ENCODE data around the gene PCDHGA6. TPM values are rescaled to one million over a fixed set of nuclear protein-coding genes. Genes with fewer than 3 reads are reported as not detected.

Gene PCDHGA6
- total and polyA plus RNA-seq, 2 donors (not counting 1 experiment from before 2014, with no cell fraction given) = 0.78 to 2.5 TPM

DNA sequence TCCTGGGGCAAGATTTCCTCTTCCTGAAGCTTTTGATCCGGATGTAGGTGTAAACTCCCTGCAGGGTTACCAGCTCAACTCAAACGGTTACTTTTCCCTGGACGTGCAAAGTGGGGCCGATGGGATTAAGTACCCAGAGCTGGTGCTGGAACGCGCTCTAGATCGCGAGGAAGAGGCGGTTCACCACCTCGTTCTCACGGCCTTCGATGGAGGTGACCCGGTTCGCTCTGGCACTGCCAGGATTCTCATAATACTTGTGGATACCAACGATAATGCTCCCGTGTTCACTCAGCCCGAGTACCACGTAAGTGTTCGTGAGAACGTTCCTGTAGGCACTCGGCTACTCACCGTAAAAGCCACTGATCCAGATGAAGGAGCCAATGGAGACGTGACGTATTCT, 18.1 kb upstream of the PCDHGA6 start:
- Histone ChIP-seq H3K36me3 (replicated peaks in 1 of 2; ENCODE audit: control extremely low read depth in 1 of 2, control insufficient read depth in 1 of 2, extremely low read depth in 1 of 2, insufficient read depth in 2 of 2, low read length in 1 of 2) (no peaks in the 10 kb centered on the region), H3K27me3 (replicated peaks in 1 of 4; ENCODE audit: control extremely low read depth in 1 of 4, control insufficient read depth in 3 of 4, insufficient read depth in 4 of 4, low read length in 3 of 4) (peaks cover 0 to 58% (median 33%) of the 10 kb centered on the region in 4 experiments), H3K9ac (ENCODE audit: low read length) (no peak overlapping the region), H3K4me1 (ENCODE audit: control insufficient read depth in 2 of 2, insufficient read depth in 2 of 2, low read length in 2 of 2) (no peaks in the 10 kb centered on the region), H3K4me2 (replicated peaks; ENCODE audit: low read depth, low read length, poor library complexity, severe bottlenecking) (no peak overlapping the region), H2AFZ (ENCODE audit: insufficient read depth, low read depth, low read length, poor library complexity, severe bottlenecking) (no peak overlapping the region), H3K9me3 (ENCODE audit: control extremely low read depth in 1 of 3, control insufficient read depth in 2 of 3, insufficient read depth in 1 of 3, low read length in 2 of 3) (peaks cover under 1 to 49% (median 29%) of the 10 kb centered on the region in 3 donors), H3K4me3 (ENCODE audit: control extremely low read depth in 1 of 5, extremely low read depth in 1 of 5, insufficient read depth in 1 of 5, low read depth in 2 of 5, low read length in 4 of 5) (no peak overlapping the region), H4K20me1 (ENCODE audit: control insufficient read depth, insufficient read depth, low read length, poor library complexity, severe bottlenecking) (no peaks in the 10 kb centered on the region), H3K79me2 (ENCODE audit: control insufficient read depth, insufficient read depth, low read length) (no peaks in the 10 kb centered on the region), H3K27ac (ENCODE audit: low read length in 2 of 2) (no peak overlapping the region)
- ChIA-PET POLR2A (no interaction called here), CTCF (interaction anchor here (1.1 to 1.6 kb wide), 2 partner anchors 202 to 210 kb away, joined by 3 to 4 read pairs; no protein-coding TSS in a partner anchor)
- TF ChIP-seq, protein P1, sequence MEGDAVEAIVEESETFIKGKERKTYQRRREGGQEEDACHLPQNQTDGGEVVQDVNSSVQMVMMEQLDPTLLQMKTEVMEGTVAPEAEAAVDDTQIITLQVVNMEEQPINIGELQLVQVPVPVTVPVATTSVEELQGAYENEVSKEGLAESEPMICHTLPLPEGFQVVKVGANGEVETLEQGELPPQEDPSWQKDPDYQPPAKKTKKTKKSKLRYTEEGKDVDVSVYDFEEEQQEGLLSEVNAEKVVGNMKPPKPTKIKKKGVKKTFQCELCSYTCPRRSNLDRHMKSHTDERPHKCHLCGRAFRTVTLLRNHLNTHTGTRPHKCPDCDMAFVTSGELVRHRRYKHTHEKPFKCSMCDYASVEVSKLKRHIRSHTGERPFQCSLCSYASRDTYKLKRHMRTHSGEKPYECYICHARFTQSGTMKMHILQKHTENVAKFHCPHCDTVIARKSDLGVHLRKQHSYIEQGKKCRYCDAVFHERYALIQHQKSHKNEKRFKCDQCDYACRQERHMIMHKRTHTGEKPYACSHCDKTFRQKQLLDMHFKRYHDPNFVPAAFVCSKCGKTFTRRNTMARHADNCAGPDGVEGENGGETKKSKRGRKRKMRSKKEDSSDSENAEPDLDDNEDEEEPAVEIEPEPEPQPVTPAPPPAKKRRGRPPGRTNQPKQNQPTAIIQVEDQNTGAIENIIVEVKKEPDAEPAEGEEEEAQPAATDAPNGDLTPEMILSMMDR (IDR thresholded peaks at IDR 0.05) = no peak
- TF ChIP-seq EZH2 (IDR thresholded peaks at IDR 0.05; ENCODE audit: borderline replicate concordance, insufficient read depth, low read depth, low read length, poor library complexity, severe bottlenecking) = no peak
- H3K27me3 Mint-ChIP-seq = peaks cover 55% of the 10 kb centered on the region
- H3K9me3 Mint-ChIP-seq (ENCODE audit: insufficient read depth) = peaks cover 12% of the 10 kb centered on the region
- H3K4me3 Mint-ChIP-seq = no peak overlapping the region
- 63% methylated on average over 24 of the region's 24 CpGs for WGBS (ENCODE audit: insufficient coverage)
- intact Hi-C loops (cut with micrococcal nuclease) = no loop called here
- DNase-seq (no peak), ATAC-seq (ENCODE audit: low read depth) (no peak)
- no peak overlapping the region for H3K27ac Mint-ChIP-seq
- H3K4me1 Mint-ChIP-seq = peaks cover 2% of the 10 kb centered on the region

DNA sequence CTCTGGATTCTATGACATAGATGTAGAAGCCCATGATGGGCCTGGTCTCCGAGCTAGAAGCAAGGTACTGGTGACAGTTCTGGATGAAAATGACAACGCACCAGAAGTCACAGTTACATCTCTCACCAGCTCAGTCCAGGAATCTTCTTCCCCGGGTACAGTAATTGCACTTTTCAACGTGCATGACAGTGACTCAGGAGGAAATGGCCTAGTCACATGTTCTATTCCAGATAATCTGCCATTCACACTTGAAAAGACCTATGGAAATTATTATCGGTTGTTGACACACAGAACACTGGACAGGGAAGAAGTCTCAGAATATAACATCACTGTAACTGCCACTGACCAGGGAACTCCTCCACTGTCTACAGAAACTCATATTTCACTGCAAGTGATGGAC, 17.6 kb upstream of the PCDHGA6 start:
- Mint-ChIP-seq H3K4me1 (peaks cover 2% of the 10 kb centered on the region), H3K27ac (no peak overlapping the region), H3K4me3 (no peak overlapping the region), H3K9me3 (ENCODE audit: insufficient read depth) (peaks cover 9% of the 10 kb centered on the region), H3K27me3 (peaks cover 55% of the 10 kb centered on the region)
- Histone ChIP-seq H3K9me3 (ENCODE audit: control extremely low read depth in 1 of 3, control insufficient read depth in 2 of 3, insufficient read depth in 1 of 3, low read length in 2 of 3) (peaks cover 4 to 49% (median 30%) of the 10 kb centered on the region in 3 donors), H2AFZ (ENCODE audit: insufficient read depth, low read depth, low read length, poor library complexity, severe bottlenecking) (no peak overlapping the region), H3K9ac (ENCODE audit: low read length) (no peak overlapping the region), H4K20me1 (ENCODE audit: control insufficient read depth, insufficient read depth, low read length, poor library complexity, severe bottlenecking) (no peaks in the 10 kb centered on the region), H3K36me3 (replicated peaks in 1 of 2; ENCODE audit: control extremely low read depth in 1 of 2, control insufficient read depth in 1 of 2, extremely low read depth in 1 of 2, insufficient read depth in 2 of 2, low read length in 1 of 2) (no peaks in the 10 kb centered on the region), H3K27ac (ENCODE audit: low read length in 2 of 2) (no peak overlapping the region), H3K27me3 (replicated peaks in 1 of 4; ENCODE audit: control extremely low read depth in 1 of 4, control insufficient read depth in 3 of 4, insufficient read depth in 4 of 4, low read length in 3 of 4) (peaks cover 0 to 58% (median 32%) of the 10 kb centered on the region in 4 experiments), H3K79me2 (ENCODE audit: control insufficient read depth, insufficient read depth, low read length) (no peaks in the 10 kb centered on the region), H3K4me3 (ENCODE audit: control extremely low read depth in 1 of 5, extremely low read depth in 1 of 5, insufficient read depth in 1 of 5, low read depth in 2 of 5, low read length in 4 of 5) (no peak overlapping the region), H3K4me2 (replicated peaks; ENCODE audit: low read depth, low read length, poor library complexity, severe bottlenecking) (no peak overlapping the region), H3K4me1 (ENCODE audit: control insufficient read depth in 2 of 2, insufficient read depth in 2 of 2, low read length in 2 of 2) (no peaks in the 10 kb centered on the region)
- ChIA-PET CTCF (interaction anchor here (1.6 kb wide), 1 partner anchor 201 kb away, joined by 4 read pairs; no protein-coding TSS in a partner anchor), POLR2A (no interaction called here)
- ATAC-seq (ENCODE audit: low read depth) (no peak), DNase-seq (no peak)
- TF ChIP-seq EZH2 (IDR thresholded peaks at IDR 0.05; ENCODE audit: borderline replicate concordance, insufficient read depth, low read depth, low read length, poor library complexity, severe bottlenecking) = no peak
- TF ChIP-seq, protein P1 (IDR thresholded peaks at IDR 0.05) = no peak
- intact Hi-C loops (cut with micrococcal nuclease) = no loop called here
- WGBS (ENCODE audit: insufficient coverage) = 47% methylated on average over 2 of the region's 5 CpGs

Measured in B cell (primary cell).